NT2/D1 (cell line): Measurements from ENCODE around the gene GPA33.

Experiments
- YY1 ChIP-seq: IDR thresholded peaks from 2 replicates; pipeline ENCODE4 v1.6.1; 2011; ENCODE audit not compliant: insufficient read length, insufficient read depth
- ZNF274 ChIP-seq: IDR thresholded peaks from 2 replicates; pipeline ENCODE4 v1.6.1; 2011; ENCODE audit warnings: mild to moderate bottlenecking, low read depth, low read length

DNA sequence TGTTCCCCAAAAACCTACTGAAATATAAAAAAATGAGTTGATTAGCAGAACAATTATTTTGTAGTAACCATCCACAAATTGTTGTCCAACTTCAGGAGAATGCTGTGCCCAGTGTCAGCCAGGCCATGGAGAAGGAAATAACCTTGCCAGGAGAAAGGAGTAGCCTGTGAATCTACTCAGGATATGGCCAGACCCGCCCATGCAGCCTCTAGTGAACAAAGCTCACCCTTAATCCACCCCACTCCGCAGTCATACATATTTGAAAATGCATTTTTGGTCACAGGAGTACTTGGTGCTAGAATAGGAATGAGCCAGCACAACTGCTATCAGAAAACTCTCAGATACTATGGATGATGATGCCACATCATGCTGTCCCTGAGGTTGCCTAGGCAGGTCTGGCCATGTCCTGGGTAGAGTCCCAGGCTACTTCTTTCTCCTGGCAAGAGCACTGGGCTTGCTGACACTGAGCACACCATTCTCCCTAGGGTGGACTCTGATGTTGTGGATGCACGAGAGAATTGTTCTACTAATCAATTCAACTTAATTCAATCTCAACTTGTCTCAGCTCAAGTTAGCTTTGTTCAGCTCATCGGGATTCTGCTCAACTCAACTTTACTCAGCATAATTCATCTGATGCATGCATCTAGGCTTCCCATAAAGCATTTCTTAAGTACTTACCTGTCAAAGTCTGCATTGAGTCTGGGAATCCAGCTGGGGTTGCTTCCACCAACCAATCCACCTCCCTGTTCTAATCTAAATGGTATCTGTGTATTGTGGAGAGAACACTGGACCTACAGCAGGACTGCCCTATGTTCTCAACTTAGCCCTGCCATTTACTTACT lies 21.9 kb upstream of the GPA33 start:
- TF ChIP-seq ZNF274 (no peak), YY1 (no peak)
